WTC11 (cell line): ENCODE measurements around the gene APOO.

ENCODE experiments used
- ATF3 ChIP-seq: sonication (generic); formaldehyde crosslinking; conservative IDR thresholded peaks from 2 replicates; pipeline ENCODE4 v1.8.1; 2022; ENCODE audit warnings: mild to moderate bottlenecking, missing genetic modification reagents
- CTCF ChIP-seq: fragments of 200-600 bp; IDR thresholded peaks from 2 replicates; pipeline ENCODE4 v1.8.0; 2022; ENCODE audit warnings: antibody characterized with exemption
- ELF4 ChIP-seq: sonication (generic); formaldehyde crosslinking; IDR thresholded peaks from 2 replicates; pipeline ENCODE4 v1.8.1; 2022; ENCODE audit warnings: low read depth, mild to moderate bottlenecking, moderate library complexity, missing genetic modification reagents
- MAX ChIP-seq: sonication (generic); formaldehyde crosslinking; IDR thresholded peaks from 2 replicates; pipeline ENCODE4 v1.8.0; 2022; ENCODE audit warnings: mild to moderate bottlenecking, missing genetic modification reagents
- NFE2L1 ChIP-seq: sonication (generic); formaldehyde crosslinking; IDR thresholded peaks from 2 replicates; pipeline ENCODE4 v1.8.1; 2023; ENCODE audit warnings: missing genetic modification reagents
- PREB ChIP-seq: sonication (generic); formaldehyde crosslinking; IDR thresholded peaks from 2 replicates; pipeline ENCODE4 v1.8.1; 2022; ENCODE audit warnings: mild to moderate bottlenecking, missing genetic modification reagents, moderate library complexity, borderline replicate concordance
- TCF7 ChIP-seq: sonication (generic); formaldehyde crosslinking; IDR thresholded peaks from 2 replicates; pipeline ENCODE4 v1.8.0; 2022; ENCODE audit warnings: mild to moderate bottlenecking, low read depth, missing genetic modification reagents, moderate library complexity
- ZNF232 ChIP-seq: sonication (generic); formaldehyde crosslinking; IDR thresholded peaks from 2 replicates; pipeline ENCODE4 v1.8.0; 2022; ENCODE audit warnings: mild to moderate bottlenecking, missing genetic modification reagents
- ZNF263 ChIP-seq: sonication (generic); formaldehyde crosslinking; IDR thresholded peaks from 2 replicates; pipeline ENCODE4 v1.8.1; 2022; ENCODE audit warnings: low read depth, mild to moderate bottlenecking, moderate library complexity, missing genetic modification reagents

DNA sequence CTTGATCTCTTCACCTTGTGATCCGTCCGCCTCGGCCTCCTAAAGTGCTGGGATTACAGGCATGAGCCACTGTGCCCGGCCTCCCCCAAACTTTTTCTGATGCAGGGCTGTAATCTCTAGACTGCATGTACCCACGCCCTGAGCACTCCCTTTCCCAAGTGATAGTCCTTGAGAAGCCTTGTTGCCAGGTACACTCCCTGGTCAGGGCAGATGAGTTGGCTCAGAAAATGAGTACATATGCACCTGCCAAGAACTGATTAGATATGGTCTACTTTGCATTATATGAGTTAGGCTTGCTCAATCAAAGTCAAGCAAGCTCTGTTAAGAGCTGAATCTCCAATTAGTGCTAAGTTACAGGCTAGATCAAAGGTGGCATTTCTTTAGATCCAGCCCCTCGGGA is 20.3 kb downstream of the APOO start:
- no peak for TF ChIP-seq ATF3 (CRISPR knock-in tag)
- no peak for TF ChIP-seq PREB (CRISPR knock-in tag)
- TF ChIP-seq CTCF: no peak
- no peak for TF ChIP-seq TCF7 (CRISPR knock-in tag)
- TF ChIP-seq ZNF263 (CRISPR knock-in tag): no peak
- no peak for TF ChIP-seq NFE2L1 (CRISPR knock-in tag)
- no peak for TF ChIP-seq ELF4 (CRISPR knock-in tag)
- no peak for TF ChIP-seq MAX (CRISPR knock-in tag)
- TF ChIP-seq ZNF232 (CRISPR knock-in tag): no peak
